Duodenal mucosa (tissue), 2 donors: ENCODE data around the gene PALLD.

Experiments used
- H3K27ac ChIP-seq: one replicate; pipeline ENCODE4 v1.7.0; 2013; ENCODE audit warnings: low read depth, low read length
- H3K27me3 ChIP-seq, 2 donors: one replicate each; pipeline ENCODE4 v1.7.0; 2013; ENCODE audit warnings: low read length in 2 of 2, control low read depth in 1 of 2; ENCODE audit not compliant: insufficient read depth in 2 of 2, control insufficient read depth in 1 of 2
- H3K36me3 ChIP-seq, 2 donors: one replicate each; pipeline ENCODE4 v1.7.0; 2013; ENCODE audit warnings: low read length in 2 of 2, control low read depth in 1 of 2; ENCODE audit not compliant: insufficient read depth in 2 of 2, control insufficient read depth in 1 of 2
- H3K4me1 ChIP-seq, 2 donors: one replicate each; pipeline ENCODE4 v1.7.0; 2013; ENCODE audit warnings: low read length in 2 of 2, control low read depth in 1 of 2; ENCODE audit not compliant: insufficient read depth in 2 of 2, control insufficient read depth in 1 of 2
- H3K4me3 ChIP-seq, 2 donors: one replicate each; pipeline ENCODE4 v1.7.0; 2013; ENCODE audit warnings: low read length in 2 of 2, low read depth in 1 of 2
- H3K9ac ChIP-seq, 2 donors: one replicate each; pipeline ENCODE4 v1.7.0; 2013; ENCODE audit warnings: low read length in 2 of 2, low read depth in 1 of 2
- H3K9me3 ChIP-seq, 2 donors: one replicate each; pipeline ENCODE4 v1.7.0; 2013; ENCODE audit warnings: low read length in 2 of 2, control low read depth in 1 of 2; ENCODE audit not compliant: control insufficient read depth in 1 of 2

Gene PALLD

GRCh38 chr4:168636506-168637196 lies 139.8 kb downstream of the PALLD start:
- no peak overlapping the region for H3K9ac ChIP-seq
- H3K36me3 ChIP-seq, result no peaks in the 10 kb centered on the region
- H3K27ac ChIP-seq, result no peak overlapping the region
- peaks cover 0 to 2% of the 10 kb centered on the region in 2 donors for H3K4me1 ChIP-seq
- no peaks in the 10 kb centered on the region for H3K9me3 ChIP-seq
- no peak overlapping the region for H3K4me3 ChIP-seq
- H3K27me3 ChIP-seq, result peaks cover 7 to 21% of the 10 kb centered on the region in 2 donors

- H3K4me3 ChIP-seq, result no peak overlapping the region
- H3K9ac ChIP-seq, result no peak overlapping the region
- H3K27ac ChIP-seq, result no peak overlapping the region
- no peaks in the 10 kb centered on the region for H3K9me3 ChIP-seq
- peaks cover 0 to 11% of the 10 kb centered on the region in 2 donors for H3K27me3 ChIP-seq
- no peaks in the 10 kb centered on the region for H3K36me3 ChIP-seq
- H3K4me1 ChIP-seq, result no peaks in the 10 kb centered on the region
Observed at GRCh38 chr4:168637872-168638756, 141.3 kb downstream of the PALLD start.

- H3K27ac ChIP-seq, result no peak overlapping the region
- no peaks in the 10 kb centered on the region for H3K9me3 ChIP-seq
- H3K9ac ChIP-seq, result no peak overlapping the region
- no peaks in the 10 kb centered on the region for H3K36me3 ChIP-seq
- no peaks in the 10 kb centered on the region for H3K4me1 ChIP-seq
- no peak overlapping the region for H3K4me3 ChIP-seq
- no peaks in the 10 kb centered on the region for H3K27me3 ChIP-seq
Observed at GRCh38 chr4:168639914-168640313, 143.1 kb downstream of the PALLD start.

- Histone ChIP-seq H3K9me3 (no peaks in the 10 kb centered on the region), H3K27me3 (no peaks in the 10 kb centered on the region), H3K4me3 (no peak overlapping the region), H3K36me3 (no peaks in the 10 kb centered on the region), H3K27ac (no peak overlapping the region), H3K9ac (no peak overlapping the region), H3K4me1 (no peaks in the 10 kb centered on the region)
Observed at GRCh38 chr4:168641811-168642140, 144.9 kb downstream of the PALLD start.

GRCh38 chr4:168642591-168642990 lies 145.7 kb downstream of the PALLD start:
- Histone ChIP-seq H3K36me3 (no peaks in the 10 kb centered on the region), H3K27ac (no peak overlapping the region), H3K27me3 (no peaks in the 10 kb centered on the region), H3K9me3 (no peaks in the 10 kb centered on the region), H3K9ac (no peak overlapping the region), H3K4me3 (no peak overlapping the region), H3K4me1 (no peaks in the 10 kb centered on the region)

GRCh38 chr4:168643111-168643795 lies 146.4 kb downstream of the PALLD start:
- no peak overlapping the region for H3K9ac ChIP-seq
- H3K36me3 ChIP-seq, result no peaks in the 10 kb centered on the region
- no peak overlapping the region for H3K27ac ChIP-seq
- no peaks in the 10 kb centered on the region for H3K9me3 ChIP-seq
- no peak overlapping the region for H3K4me3 ChIP-seq
- H3K4me1 ChIP-seq, result no peaks in the 10 kb centered on the region
- H3K27me3 ChIP-seq, result no peaks in the 10 kb centered on the region

GRCh38 chr4:168643796-168644159 lies 146.9 kb downstream of the PALLD start:
- H3K4me1 ChIP-seq, result no peaks in the 10 kb centered on the region
- no peaks in the 10 kb centered on the region for H3K9me3 ChIP-seq
- no peak overlapping the region for H3K27ac ChIP-seq

GRCh38 chr4:168646001-168646768 lies 149.3 kb downstream of the PALLD start:
- Histone ChIP-seq H3K9me3 (no peaks in the 10 kb centered on the region), H3K36me3 (no peaks in the 10 kb centered on the region), H3K27me3 (no peaks in the 10 kb centered on the region), H3K4me3 (no peak overlapping the region), H3K9ac (no peak overlapping the region), H3K27ac (no peak overlapping the region), H3K4me1 (no peaks in the 10 kb centered on the region)

More at GRCh38 chr4:168643796-168644159, 146.9 kb downstream of the PALLD start:
- H3K9ac ChIP-seq, result no peak overlapping the region
- H3K36me3 ChIP-seq, result no peaks in the 10 kb centered on the region
- no peaks in the 10 kb centered on the region for H3K27me3 ChIP-seq
- no peak overlapping the region for H3K4me3 ChIP-seq

GRCh38 chr4:168647646-168648375 lies 151.0 kb downstream of the PALLD start:
- Histone ChIP-seq H3K27me3 (no peaks in the 10 kb centered on the region), H3K9me3 (no peaks in the 10 kb centered on the region), H3K9ac (no peak overlapping the region), H3K4me3 (no peak overlapping the region), H3K27ac (no peak overlapping the region), H3K36me3 (no peaks in the 10 kb centered on the region), H3K4me1 (no peaks in the 10 kb centered on the region)
